ENCODE results near the gene CYFIP1. TPM values are rescaled to one million over a fixed set of nuclear protein-coding genes. Genes with fewer than 3 reads are reported as not detected.

Gene CYFIP1
- total RNA-seq, 1 donor from 2014 or later: 143 TPM

GRCh38 chr15:22845289-22845900, 134.8 kb downstream of the CYFIP1 start:
- Mint-ChIP-seq H3K27me3 (ENCODE audit: unreplicated experiment) (no peaks in the 10 kb centered on the region), H3K4me1 (ENCODE audit: low read depth, unreplicated experiment) (peaks cover 35% of the 10 kb centered on the region), H3K4me3 (ENCODE audit: unreplicated experiment) (peak overlapping the region; percentile 63), H3K9me3 (ENCODE audit: unreplicated experiment) (peaks cover 4% of the 10 kb centered on the region), H3K36me3 (ENCODE audit: unreplicated experiment) (no peaks in the 10 kb centered on the region), H3K27ac (ENCODE audit: unreplicated experiment) (peak overlapping the region; percentile 89)
- DNase-seq: peak; percentile 56
- no peak for TF ChIP-seq CTCF (IDR thresholded peaks at IDR 0.05; ENCODE audit: partially characterized antibody, unreplicated experiment)

GRCh38 chr15:22844421-22845288, 135.5 kb downstream of the CYFIP1 start:
- H3K4me1 Mint-ChIP-seq (ENCODE audit: low read depth, unreplicated experiment): peaks cover 35% of the 10 kb centered on the region
- peaks cover 6% of the 10 kb centered on the region for H3K9me3 Mint-ChIP-seq (ENCODE audit: unreplicated experiment)
- H3K27ac Mint-ChIP-seq (ENCODE audit: unreplicated experiment): peak overlapping the region; percentile 89
- no peak for TF ChIP-seq CTCF (IDR thresholded peaks at IDR 0.05; ENCODE audit: partially characterized antibody, unreplicated experiment)
- H3K4me3 Mint-ChIP-seq (ENCODE audit: unreplicated experiment): peak overlapping the region; percentile 63
- no peaks in the 10 kb centered on the region for H3K36me3 Mint-ChIP-seq (ENCODE audit: unreplicated experiment)
- no peak for DNase-seq
- H3K27me3 Mint-ChIP-seq (ENCODE audit: unreplicated experiment): peaks cover 2% of the 10 kb centered on the region

DNA sequence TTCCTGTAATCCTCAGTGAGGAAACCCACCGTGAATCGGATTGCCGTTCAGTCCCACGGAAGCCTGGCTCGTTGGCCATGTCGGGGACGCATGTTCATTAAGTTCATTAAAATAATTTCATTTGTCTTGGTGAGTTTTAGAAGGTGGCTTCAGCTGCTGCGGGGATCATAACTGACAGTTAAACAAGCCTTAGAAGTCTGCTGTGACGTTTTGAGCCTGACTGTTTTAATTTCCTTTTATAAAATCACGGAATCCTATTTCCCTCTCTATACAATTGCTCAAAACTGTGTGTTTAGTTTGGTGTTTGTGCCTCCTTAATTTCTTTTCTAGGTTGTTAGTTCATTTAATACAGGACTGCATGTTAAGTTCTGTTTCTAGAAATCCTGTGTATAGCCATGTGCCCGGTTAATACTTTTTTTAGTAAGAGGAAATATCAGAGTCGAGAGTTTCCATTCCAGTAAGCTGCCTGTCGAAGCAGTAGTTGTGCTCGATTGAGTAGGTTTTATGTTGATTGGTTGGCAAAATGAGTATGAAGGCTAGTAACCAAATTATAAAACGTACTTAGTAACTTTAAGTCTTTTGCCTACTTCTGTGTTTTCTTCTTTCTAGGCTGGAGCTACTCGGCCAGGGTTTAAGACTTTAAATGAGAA, 141.0 kb downstream of the CYFIP1 start:
- peaks cover 4% of the 10 kb centered on the region for H3K27me3 Mint-ChIP-seq (ENCODE audit: unreplicated experiment)
- H3K4me3 Mint-ChIP-seq (ENCODE audit: unreplicated experiment): peak overlapping the region; percentile 89
- peaks cover 13% of the 10 kb centered on the region for H3K4me1 Mint-ChIP-seq (ENCODE audit: low read depth, unreplicated experiment)
- H3K27ac Mint-ChIP-seq (ENCODE audit: unreplicated experiment): peak overlapping the region; percentile 87
- DNase-seq: no peak
- no peak for TF ChIP-seq CTCF (IDR thresholded peaks at IDR 0.05; ENCODE audit: partially characterized antibody, unreplicated experiment)
- H3K9me3 Mint-ChIP-seq (ENCODE audit: unreplicated experiment): peaks cover 13% of the 10 kb centered on the region
- no peaks in the 10 kb centered on the region for H3K36me3 Mint-ChIP-seq (ENCODE audit: unreplicated experiment)

- peak within 1 kb of the TSS; percentile 89 for H3K4me3 Mint-ChIP-seq (ENCODE audit: unreplicated experiment)
- no peak for TF ChIP-seq CTCF (IDR thresholded peaks at IDR 0.05; ENCODE audit: partially characterized antibody, unreplicated experiment)
- H3K9me3 Mint-ChIP-seq (ENCODE audit: unreplicated experiment): peaks cover 13% of the 10 kb centered on the region
- peaks cover 4% of the 10 kb centered on the region for H3K27me3 Mint-ChIP-seq (ENCODE audit: unreplicated experiment)
- peak within 1 kb of the TSS; percentile 87 for H3K27ac Mint-ChIP-seq (ENCODE audit: unreplicated experiment)
- H3K36me3 Mint-ChIP-seq (ENCODE audit: unreplicated experiment): no peaks in the 10 kb centered on the region
- peaks cover 13% of the 10 kb centered on the region for H3K4me1 Mint-ChIP-seq (ENCODE audit: low read depth, unreplicated experiment)
- peak; percentile 98 for DNase-seq
These were observed 141.7 kb downstream of the CYFIP1 start, which contains the start of gene NIPA2 for GRCh38 chr15:22838292-22839042. Gene NIPA2, plus strand, starts transcription at chr15:22838666. Its CDS starts 13,066 bp downstream, at chr15:22851732.
